Measurements from ENCODE around the gene SOCS2. TPM values are rescaled to one million over a fixed set of nuclear protein-coding genes. Genes with fewer than 3 reads are reported as not detected.

SOCS2 gene
- total RNA-seq, 1 donor from 2014 or later = 93.6 TPM

Other genes starting within 250 kb of the SOCS2 start
- 154 and 162 TPM in 2 replicates for gene NUDT4, start 194.8 kb upstream of the SOCS2 start, total RNA-seq
- gene UBE2N, start 130.7 kb upstream of the SOCS2 start, total RNA-seq = 53.9 and 86.8 TPM in 2 replicates
- 61.4 and 88.6 TPM in 2 replicates for gene MRPL42, start 105.2 kb upstream of the SOCS2 start, total RNA-seq
- 11.9 and 14.8 TPM in 2 replicates for gene CRADD, start 104.7 kb downstream of the SOCS2 start, total RNA-seq

All from dermis blood vessel endothelial cell (primary cell).